NCI-H2196 treated with DMSO at 0.1 percent for 48 hours (cell line): Measurements from ENCODE around the gene EXTL1.

Experiments
- DNase-seq: peaks from one replicate; lab custom pipeline; 2025; ENCODE audit not compliant: unreplicated experiment; lab: John Stamatoyannopoulos, UW

EXTL1 gene

GRCh38 chr1:26022404-26022779 is 817 bp downstream of the EXTL1 start:
- DNase-seq, result no peak

DNA sequence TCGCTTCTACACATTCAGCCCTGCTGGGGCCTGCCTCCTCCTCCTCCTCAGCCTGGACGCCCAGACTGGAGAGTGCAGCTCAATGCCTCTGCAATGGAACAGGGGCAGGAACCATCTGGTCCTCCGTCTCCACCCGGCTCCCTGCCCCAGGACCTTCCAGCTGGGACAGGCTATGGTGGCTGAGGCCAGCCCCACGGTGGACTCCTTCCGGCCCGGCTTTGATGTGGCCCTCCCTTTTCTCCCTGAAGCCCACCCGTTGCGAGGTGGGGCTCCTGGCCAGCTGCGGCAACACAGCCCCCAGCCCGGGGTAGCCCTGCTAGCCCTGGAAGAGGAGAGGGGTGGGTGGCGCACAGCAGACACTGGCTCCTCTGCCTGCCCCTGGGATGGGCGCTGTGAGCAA is 1.4 kb downstream of the EXTL1 start:
- no peak for DNase-seq

DNA sequence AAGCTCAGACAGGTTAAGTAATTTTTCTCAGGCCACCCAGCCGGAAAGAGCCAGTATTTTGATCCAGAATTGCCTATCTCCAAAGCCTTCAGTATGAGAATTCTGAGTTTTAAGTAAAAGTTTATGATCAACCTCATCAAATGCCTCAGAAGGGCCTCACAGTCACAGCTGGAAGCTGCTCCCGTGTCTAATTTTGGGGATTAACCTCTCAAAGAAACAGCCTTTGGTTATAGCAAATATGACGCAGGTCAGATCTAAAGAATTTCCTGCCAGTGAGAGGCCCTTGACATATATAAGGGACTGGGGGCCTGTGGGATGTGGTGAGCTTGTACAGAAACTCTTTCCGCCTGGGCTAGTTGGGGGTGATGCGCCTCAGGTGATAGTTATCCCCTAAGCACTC is 2.3 kb downstream of the EXTL1 start:
- no peak for DNase-seq

DNA sequence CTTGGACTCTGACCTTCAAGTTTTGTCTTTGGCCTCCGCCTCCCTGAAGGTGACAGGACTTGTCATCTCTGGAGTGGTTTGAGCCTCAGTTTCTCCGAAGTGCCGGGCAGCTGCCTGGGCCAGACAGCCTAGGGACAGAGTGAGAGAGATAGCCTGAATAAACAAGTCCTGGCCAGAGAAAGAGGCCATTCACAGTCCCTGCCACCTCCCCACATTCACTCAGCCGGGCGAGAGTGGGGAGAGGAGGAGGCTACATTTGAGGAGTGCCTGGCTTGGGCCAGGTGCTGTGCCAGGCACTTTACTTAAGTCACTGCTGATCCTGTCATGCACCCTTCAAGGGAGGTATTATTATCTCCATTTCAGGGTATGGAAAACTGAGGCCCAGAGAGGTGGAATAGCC is 3.5 kb downstream of the EXTL1 start:
- no peak for DNase-seq

DNA sequence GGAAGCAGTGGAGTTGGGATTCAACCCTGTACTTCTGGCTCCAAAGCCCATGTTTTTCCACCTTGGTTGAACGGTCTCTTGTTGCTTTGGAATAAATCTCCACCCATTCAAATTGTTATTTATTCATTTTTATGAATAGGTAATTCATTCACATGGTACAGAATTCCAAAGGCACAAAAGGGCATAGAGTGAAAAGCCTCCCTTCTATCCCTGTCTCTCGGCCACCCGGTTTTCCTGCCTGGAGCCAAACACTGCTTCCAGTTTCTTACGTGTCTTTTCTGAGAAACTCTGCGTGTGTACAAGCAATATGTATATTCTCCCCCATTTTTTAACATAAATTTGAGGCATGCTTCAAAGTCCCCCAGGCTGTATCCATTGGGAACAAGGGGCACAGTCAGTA is 3.9 kb downstream of the EXTL1 start:
- no peak for DNase-seq

DNA sequence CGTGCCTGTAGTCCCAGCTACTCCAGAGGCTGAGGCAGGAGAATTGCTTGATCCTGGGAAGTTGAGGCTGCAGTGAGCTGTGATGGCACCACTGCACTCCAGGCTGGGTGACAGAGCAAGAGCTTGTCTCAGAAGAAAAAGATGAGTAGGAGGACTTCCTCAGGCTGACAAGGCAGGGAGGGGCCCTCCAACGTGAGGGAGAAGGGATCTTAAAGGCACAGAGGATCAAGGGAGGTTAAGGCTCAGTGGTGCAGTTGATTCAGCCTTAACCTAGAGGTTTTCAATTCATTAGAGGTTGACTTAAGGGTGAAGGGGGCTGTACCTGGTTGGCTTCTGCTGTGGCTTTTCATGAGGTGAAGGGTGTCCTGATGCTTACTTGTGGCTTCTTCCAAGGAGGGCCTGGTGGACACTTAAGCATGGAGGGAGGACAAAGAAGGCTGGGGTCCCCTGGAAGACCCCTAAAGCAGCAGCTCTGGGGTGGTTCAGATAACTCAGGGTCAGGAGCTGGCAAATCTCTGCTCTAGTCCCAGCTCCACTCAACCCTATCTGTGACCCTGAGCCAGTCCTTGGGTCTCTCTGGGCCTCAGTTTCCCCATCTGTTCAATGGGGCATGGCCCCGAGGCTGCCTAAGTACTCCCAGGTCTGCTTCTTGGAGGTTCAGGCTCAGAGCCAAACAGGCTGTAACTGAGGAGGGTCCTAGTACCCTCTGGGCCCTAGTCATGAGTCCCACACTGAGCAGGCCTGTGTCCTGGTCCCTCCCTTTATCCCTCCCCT is 6.3 kb downstream of the EXTL1 start:
- DNase-seq, result no peak

GRCh38 chr1:26028490-26028980 is 7.0 kb downstream of the EXTL1 start:
- no peak for DNase-seq

GRCh38 chr1:26029054-26029863 is 7.7 kb downstream of the EXTL1 start:
- DNase-seq, result no peak

DNA sequence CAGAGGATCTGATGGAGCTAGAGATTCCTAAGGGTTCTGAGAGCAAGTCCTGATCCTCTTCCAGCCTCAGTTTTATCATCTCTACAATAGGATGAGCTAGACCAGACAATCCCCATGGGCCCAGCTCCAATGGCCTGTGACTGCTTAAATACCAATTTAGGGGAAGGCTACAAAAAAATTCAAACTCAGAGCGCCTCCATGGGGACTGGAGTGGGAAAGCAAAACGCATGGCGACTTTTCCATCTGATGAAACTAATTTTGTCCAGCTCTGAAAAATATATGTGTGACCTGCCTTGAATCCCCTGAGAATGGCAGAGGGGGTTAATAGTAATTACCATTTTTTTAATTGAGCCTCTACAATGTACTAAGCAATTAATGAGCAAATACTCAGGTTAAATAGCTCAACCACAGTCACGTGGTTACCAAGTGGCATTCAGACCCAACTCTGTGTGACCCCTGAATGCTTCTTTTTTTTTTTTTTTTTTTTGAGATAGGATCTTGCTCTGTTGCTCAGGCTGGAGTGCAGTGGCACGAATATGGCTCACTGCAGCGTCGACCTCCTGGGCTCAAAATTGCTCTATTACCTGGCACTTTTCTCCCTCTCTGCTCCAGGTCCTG is 8.4 kb downstream of the EXTL1 start:
- no peak for DNase-seq

DNA sequence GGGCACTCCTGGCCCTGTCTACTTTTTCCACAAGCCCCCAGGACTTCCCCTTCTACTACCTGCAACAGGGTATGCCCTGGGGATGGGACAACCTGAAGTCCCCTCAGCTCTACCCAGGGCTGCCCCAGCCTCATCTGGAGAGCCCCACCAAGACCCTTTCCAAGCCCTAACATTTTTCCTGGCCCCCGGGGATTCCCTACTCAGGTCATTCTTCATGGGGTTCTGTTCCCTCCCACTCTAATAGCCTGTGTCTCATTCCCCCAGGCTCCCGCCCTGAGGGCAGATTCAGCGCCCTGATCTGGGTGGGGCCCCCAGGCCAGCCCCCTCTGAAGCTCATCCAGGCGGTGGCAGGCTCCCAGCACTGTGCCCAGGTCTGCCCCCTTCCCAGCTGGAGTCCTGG is 9.6 kb downstream of the EXTL1 start:
- DNase-seq, result no peak

- no peak for DNase-seq
Observed at GRCh38 chr1:26031611-26032220, 10.1 kb downstream of the EXTL1 start.

DNA sequence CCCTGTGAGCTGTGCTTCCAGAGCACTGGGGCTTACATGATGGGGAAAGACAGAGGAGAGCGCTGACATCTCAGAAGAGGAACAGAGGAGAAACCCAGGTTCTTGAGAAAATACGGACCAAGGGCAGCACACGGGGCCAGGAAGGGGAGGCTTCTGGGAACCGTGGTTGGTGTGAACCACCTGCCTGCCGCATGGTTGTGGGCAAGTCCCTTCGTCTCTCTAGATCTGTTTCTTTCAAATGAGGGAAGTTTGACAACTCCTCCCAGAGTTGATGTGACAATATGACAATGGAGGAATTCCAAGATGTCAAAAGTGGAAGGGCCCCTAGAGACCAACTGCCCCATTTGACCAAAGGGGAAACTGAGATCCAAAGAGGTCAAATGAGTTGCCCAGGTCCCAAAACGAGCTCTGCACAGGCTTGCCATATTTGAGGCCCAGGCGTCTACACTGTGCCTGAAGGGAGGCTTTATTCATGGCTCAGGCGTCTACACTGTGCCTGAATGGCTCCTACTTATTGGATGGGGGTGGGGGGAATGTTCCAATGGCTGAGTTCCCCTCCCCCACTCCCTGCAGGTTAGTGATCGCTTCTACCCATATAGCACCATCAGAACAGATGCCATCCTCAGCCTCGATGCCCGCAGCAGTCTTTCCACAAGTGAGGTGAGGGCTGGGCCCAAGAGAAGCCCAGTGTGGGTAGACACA is 11.2 kb downstream of the EXTL1 start:
- DNase-seq, result no peak

DNA sequence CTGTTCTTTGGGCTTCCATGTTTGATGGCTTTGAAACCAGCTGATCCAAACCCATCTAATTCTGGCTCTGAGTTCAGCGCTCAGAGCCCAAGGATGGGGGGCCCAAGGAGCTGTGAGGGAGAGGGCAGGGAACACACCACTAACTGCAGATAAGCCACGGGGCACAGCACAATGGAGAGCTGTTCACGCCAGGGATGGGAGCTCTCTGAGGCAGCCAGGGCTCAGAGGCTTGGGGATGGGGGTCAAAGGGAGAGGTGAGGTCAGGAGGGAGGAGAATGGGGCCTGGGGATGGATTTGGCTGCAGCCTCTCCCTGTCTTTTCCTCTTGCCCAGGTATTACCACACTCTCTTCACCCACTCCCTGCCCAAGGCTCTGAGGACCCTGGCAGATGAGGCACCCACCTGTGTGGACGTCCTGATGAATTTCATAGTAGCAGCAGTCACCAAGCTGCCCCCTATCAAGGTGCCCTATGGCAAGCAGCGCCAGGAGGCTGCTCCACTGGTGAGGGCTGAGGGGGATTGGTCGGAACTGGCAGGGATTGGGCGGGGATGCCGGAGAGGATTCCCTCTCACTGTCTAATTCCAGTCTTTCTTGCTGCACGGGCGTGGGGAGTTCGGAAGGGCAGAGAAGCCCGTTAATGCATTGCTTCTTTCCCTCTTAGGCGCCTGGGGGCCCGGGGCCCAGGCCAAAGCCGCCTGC is 13.1 kb downstream of the EXTL1 start:
- DNase-seq, result no peak

DNA sequence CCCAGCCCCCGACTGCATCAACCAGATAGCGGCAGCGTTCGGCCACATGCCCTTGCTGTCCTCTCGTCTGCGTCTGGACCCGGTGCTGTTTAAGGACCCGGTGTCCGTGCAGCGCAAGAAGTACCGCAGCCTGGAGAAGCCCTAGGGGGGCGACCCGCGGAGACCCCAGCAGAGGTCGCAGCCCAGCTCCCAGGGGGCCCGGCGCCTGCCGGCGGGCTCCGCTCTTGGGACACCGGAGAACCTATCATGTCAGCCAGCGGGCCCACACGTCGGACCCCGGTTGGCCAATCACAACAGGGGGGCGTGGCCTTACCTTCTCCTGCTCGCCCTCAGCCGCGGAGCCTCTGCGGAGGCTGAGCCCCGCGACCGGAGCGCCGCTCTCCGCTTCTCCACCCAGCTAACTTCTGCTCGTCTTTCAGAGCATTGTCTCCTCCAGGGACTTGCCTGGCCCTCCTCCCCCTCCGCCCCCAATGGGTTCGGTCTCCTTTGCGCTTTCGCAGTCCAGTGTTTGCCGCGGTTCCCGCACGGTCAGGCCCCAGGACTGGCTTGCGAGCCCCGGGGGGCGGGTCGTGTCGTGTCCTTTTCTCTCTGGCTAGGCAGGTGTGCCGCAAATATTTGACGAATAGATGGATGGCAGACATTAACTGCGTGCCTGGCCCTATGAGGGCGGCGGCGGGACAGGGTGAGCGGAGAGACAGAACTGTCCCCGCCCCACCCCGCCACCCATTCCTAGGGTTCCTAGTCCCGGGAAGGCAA is 13.8 kb downstream of the EXTL1 start:
- peak; percentile 83 for DNase-seq

DNA sequence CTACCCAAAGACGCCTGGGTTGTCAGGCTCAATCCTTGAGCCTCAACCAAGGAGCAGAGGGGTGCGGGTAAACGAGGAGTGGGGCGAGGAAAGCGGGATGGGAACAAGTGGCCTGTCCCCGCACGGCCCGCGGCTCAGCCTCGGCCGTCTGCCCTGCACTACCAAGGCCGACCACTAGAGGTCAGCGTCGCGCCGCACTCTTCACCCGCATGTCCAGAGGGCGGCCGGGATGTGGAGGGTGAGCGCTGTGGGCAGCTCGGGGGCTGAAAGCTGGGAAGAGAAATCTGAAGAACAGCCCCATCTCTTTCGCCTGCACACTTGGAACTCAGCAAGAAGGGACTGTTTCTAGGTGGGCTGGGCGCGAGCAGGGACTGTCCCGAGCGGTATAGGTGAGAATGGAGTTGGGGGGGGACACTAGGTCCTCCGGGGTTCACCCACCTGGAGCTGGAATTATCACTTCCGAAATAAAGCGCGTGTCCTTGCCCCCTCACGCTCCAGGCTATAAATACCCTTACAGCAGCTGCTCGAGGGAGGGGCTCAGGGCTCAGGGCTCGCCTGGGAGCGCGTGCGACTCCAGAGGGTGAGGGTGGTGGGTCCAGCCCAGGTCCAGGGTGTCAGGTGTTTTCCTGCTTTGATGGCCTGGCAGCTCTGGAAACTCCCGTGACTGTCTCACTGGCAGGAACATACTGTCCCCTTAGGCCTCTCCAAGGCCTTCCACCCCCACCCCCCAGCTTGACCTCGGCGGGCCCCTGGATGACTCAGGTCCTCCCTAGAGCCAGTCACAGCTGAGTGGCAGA is 14.6 kb downstream of the EXTL1 start:
- peak; percentile 43 for DNase-seq

DNA sequence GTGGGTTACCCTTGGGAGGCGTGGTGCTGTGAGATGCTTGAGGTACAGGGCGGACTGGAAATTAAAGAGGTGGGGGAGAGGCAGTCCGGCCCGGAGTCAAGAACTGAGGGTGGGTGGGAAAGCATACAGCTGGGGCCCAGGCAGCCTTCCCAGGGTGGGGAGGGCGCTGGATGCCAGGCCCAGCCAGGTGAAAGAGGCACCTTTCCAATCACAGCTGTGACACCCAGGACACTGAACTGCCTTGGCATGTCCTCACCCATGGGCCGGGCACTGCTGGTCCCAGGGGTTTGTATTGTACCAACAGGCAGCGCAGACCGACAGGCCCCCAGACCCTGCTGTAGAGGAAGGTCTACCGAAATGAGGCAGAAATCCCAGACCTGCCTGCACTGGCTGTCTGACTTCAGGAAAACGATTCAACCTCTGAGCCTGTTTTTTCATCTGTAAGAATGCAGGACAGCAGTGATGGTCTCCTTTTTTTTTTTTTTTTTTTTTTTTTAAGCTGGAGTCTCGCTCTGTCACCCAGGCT is 15.2 kb downstream of the EXTL1 start:
- no peak for DNase-seq

GRCh38 chr1:26037904-26038303 is 16.3 kb downstream of the EXTL1 start:
- no peak for DNase-seq

DNA sequence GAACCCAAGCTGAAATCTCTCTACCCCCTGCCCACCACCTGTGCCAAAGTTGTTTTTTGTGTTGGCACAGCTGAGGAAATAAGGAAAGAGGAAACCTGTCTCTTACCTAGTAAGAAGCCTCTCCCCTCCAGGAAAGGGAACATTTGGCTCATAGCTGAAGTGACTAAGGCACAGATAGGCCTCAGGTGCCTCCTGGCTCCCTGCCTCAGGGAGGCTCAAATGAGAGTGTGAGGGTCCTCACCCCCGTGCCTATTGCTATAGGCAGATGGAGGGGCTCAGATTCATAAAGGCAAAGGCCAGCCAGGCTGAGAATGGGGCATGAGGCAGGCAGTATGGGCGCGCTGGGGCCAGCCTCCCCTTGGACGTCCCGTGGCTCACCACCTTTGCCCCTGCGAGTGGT is 16.9 kb downstream of the EXTL1 start:
- no peak for DNase-seq

GRCh38 chr1:26038904-26039303 is 17.3 kb downstream of the EXTL1 start:
- DNase-seq, result no peak
